ENCODE measurements around the gene PPP2R5C. TPM values are rescaled to one million over a fixed set of nuclear protein-coding genes. Genes with fewer than 3 reads are reported as not detected.

Gene PPP2R5C
- total RNA-seq, 1 donor from 2014 or later: 202 TPM

- intact Hi-C loops (cut with DNase I): loop anchor here (5.0 kb wide), 1 partner anchor 41 kb away; no protein-coding TSS in a partner anchor
- no peak for DNase-seq (ENCODE audit: low spot score)
Observed at GRCh38 chr14:101826351-101826750, 64.8 kb downstream of the PPP2R5C start.

- DNase-seq (ENCODE audit: low spot score): no peak
- intact Hi-C loops (cut with DNase I): loop anchor here (5.0 kb wide), 1 partner anchor 40 kb away; no protein-coding TSS in a partner anchor
Observed at GRCh38 chr14:101827286-101827685, 65.8 kb downstream of the PPP2R5C start.

- intact Hi-C loops (cut with DNase I): loop anchor here (5.0 kb wide), 1 partner anchor 39 kb away; no protein-coding TSS in a partner anchor
- DNase-seq (ENCODE audit: low spot score): no peak
Observed at GRCh38 chr14:101828046-101828445, 66.5 kb downstream of the PPP2R5C start.

GRCh38 chr14:101830271-101830670, 68.8 kb downstream of the PPP2R5C start:
- DNase-seq (ENCODE audit: low spot score): no peak

GRCh38 chr14:101833045-101833444, 71.5 kb downstream of the PPP2R5C start:
- DNase-seq (ENCODE audit: low spot score): no peak
- intact Hi-C loops (cut with DNase I): no loop called here

More at GRCh38 chr14:101830271-101830670, 68.8 kb downstream of the PPP2R5C start:
- intact Hi-C loops (cut with DNase I): no loop called here

GRCh38 chr14:101834397-101834796, 72.9 kb downstream of the PPP2R5C start:
- DNase-seq (ENCODE audit: low spot score): no peak
- intact Hi-C loops (cut with DNase I): no loop called here

GRCh38 chr14:101834800-101835547, 73.5 kb downstream of the PPP2R5C start:
- intact Hi-C loops (cut with DNase I): no loop called here
- no peak for DNase-seq (ENCODE audit: low spot score)

GRCh38 chr14:101835566-101835965, 74.1 kb downstream of the PPP2R5C start:
- no peak for DNase-seq (ENCODE audit: low spot score)
- intact Hi-C loops (cut with DNase I): no loop called here

- no peak for DNase-seq (ENCODE audit: low spot score)
Observed at GRCh38 chr14:101836135-101836534, 74.6 kb downstream of the PPP2R5C start.

GRCh38 chr14:101838476-101838875, 77.0 kb downstream of the PPP2R5C start:
- no peak for DNase-seq (ENCODE audit: low spot score)

More at GRCh38 chr14:101836135-101836534, 74.6 kb downstream of the PPP2R5C start:
- intact Hi-C loops (cut with DNase I): no loop called here

GRCh38 chr14:101839236-101839635, 77.7 kb downstream of the PPP2R5C start:
- DNase-seq (ENCODE audit: low spot score): no peak
- intact Hi-C loops (cut with DNase I): no loop called here

More at GRCh38 chr14:101838476-101838875, 77.0 kb downstream of the PPP2R5C start:
- intact Hi-C loops (cut with DNase I): no loop called here

- intact Hi-C loops (cut with DNase I): no loop called here
- no peak for DNase-seq (ENCODE audit: low spot score)
Observed at GRCh38 chr14:101839661-101840060, 78.2 kb downstream of the PPP2R5C start.

- intact Hi-C loops (cut with DNase I): no loop called here
- DNase-seq (ENCODE audit: low spot score): no peak
Observed at GRCh38 chr14:101840649-101841369, 79.3 kb downstream of the PPP2R5C start.

GRCh38 chr14:101843038-101843437, 81.5 kb downstream of the PPP2R5C start:
- intact Hi-C loops (cut with DNase I): no loop called here
- DNase-seq (ENCODE audit: low spot score): no peak

GRCh38 chr14:101843665-101844064, 82.2 kb downstream of the PPP2R5C start:
- DNase-seq (ENCODE audit: low spot score): no peak
- intact Hi-C loops (cut with DNase I): no loop called here

- peak; percentile 78 for DNase-seq (ENCODE audit: low spot score)
- intact Hi-C loops (cut with DNase I): no loop called here
Observed at GRCh38 chr14:101844219-101844618, 82.7 kb downstream of the PPP2R5C start.

- intact Hi-C loops (cut with DNase I): no loop called here
- no peak for DNase-seq (ENCODE audit: low spot score)
Observed at GRCh38 chr14:101844751-101845150, 83.2 kb downstream of the PPP2R5C start.

- no peak for DNase-seq (ENCODE audit: low spot score)
- intact Hi-C loops (cut with DNase I): no loop called here
Observed at GRCh38 chr14:101845496-101845895, 84.0 kb downstream of the PPP2R5C start.

GRCh38 chr14:101845896-101846295, 84.4 kb downstream of the PPP2R5C start:
- intact Hi-C loops (cut with DNase I): no loop called here
- DNase-seq (ENCODE audit: low spot score): no peak

GRCh38 chr14:101849125-101849524, 87.6 kb downstream of the PPP2R5C start:
- intact Hi-C loops (cut with DNase I): no loop called here
- no peak for DNase-seq (ENCODE audit: low spot score)

- intact Hi-C loops (cut with DNase I): no loop called here
- no peak for DNase-seq (ENCODE audit: low spot score)
Observed at GRCh38 chr14:101849640-101850039, 88.1 kb downstream of the PPP2R5C start.
